ENCODE results near the gene UBE2F.
"Not testable (repeated sequence)": the region's sequence is repeated elsewhere in the genome, so short reads cannot be mapped to it uniquely, and the experiment has no call there.

The UBE2F gene

GRCh38 chr2:237946423-237946822, 20.4 kb upstream of the UBE2F start:
- no peak for FAIRE-seq

GRCh38 chr2:237951354-237951753, 15.5 kb upstream of the UBE2F start:
- not testable (repeated sequence) for FAIRE-seq

GRCh38 chr2:237951878-237952277, 14.9 kb upstream of the UBE2F start:
- FAIRE-seq = no peak

- FAIRE-seq = no peak
These were observed 14.0 kb upstream of the UBE2F start for GRCh38 chr2:237952851-237953250.

- no peak for FAIRE-seq
These were observed 11.0 kb upstream of the UBE2F start for GRCh38 chr2:237955640-237956401.

GRCh38 chr2:237956402-237956736, 10.4 kb upstream of the UBE2F start:
- FAIRE-seq = no peak

GRCh38 chr2:237961637-237962036, 5.2 kb upstream of the UBE2F start:
- FAIRE-seq = no peak

- no peak for FAIRE-seq
These were observed 4.3 kb upstream of the UBE2F start for GRCh38 chr2:237962432-237963084.

GRCh38 chr2:237963490-237963991, 3.3 kb upstream of the UBE2F start:
- not testable (repeated sequence) for FAIRE-seq

GRCh38 chr2:237964194-237964577, 2.6 kb upstream of the UBE2F start:
- FAIRE-seq = no peak

GRCh38 chr2:237964578-237965404, 2.0 kb upstream of the UBE2F start:
- no peak for FAIRE-seq

- not testable (repeated sequence) for FAIRE-seq
These were observed 970 bp upstream of the UBE2F start for GRCh38 chr2:237965844-237966243.

GRCh38 chr2:237966250-237966564, 607 bp upstream of the UBE2F start:
- no peak for FAIRE-seq

GRCh38 chr2:237967463-237967951, 693 bp downstream of the UBE2F start:
- FAIRE-seq = no peak

GRCh38 chr2:237968048-237968862, 1.4 kb downstream of the UBE2F start:
- FAIRE-seq = no peak

- FAIRE-seq = no peak
These were observed 4.8 kb downstream of the UBE2F start for GRCh38 chr2:237971661-237972060.

- no peak for FAIRE-seq
These were observed 5.4 kb downstream of the UBE2F start for GRCh38 chr2:237972211-237972610.

GRCh38 chr2:237972936-237973335, 6.1 kb downstream of the UBE2F start:
- FAIRE-seq = no peak

- no peak for FAIRE-seq
These were observed 10.6 kb downstream of the UBE2F start for GRCh38 chr2:237977380-237977779.

GRCh38 chr2:237978058-237978712, 11.4 kb downstream of the UBE2F start:
- FAIRE-seq = no peak

GRCh38 chr2:237979331-237979730, 12.5 kb downstream of the UBE2F start:
- no peak for FAIRE-seq

GRCh38 chr2:237980087-237980486, 13.3 kb downstream of the UBE2F start:
- FAIRE-seq = no peak
